ENCODE measurements around the gene SLC29A4. TPM values are rescaled to one million over a fixed set of nuclear protein-coding genes. Genes with fewer than 3 reads are reported as not detected.

The SLC29A4 gene
- total RNA-seq, 1 experiment from 2014 or later: 38.9 TPM

GRCh38 chr7:5324961-5325360 is 42.2 kb downstream of the SLC29A4 start:
- no peaks in the 10 kb centered on the region for H3K4me1 ChIP-seq (ENCODE audit: control insufficient read depth, insufficient read depth, low read length)
- no peaks in the 10 kb centered on the region for H3K9me3 ChIP-seq (ENCODE audit: control insufficient read depth, insufficient read depth, low read depth, low read length)
- TF ChIP-seq SIN3A (IDR thresholded peaks at IDR 0.05; ENCODE audit: borderline replicate concordance, insufficient read depth, low read depth, low read length) (no peak), CTCF (IDR thresholded peaks at IDR 0.05) (no peak), TCF7L2 (IDR thresholded peaks at IDR 0.05; ENCODE audit: low read depth, low read length) (no peak), POLR2AphosphoS5 (IDR thresholded peaks at IDR 0.05; ENCODE audit: low read depth, low read length) (no peak)
- ATAC-seq (no peak), DNase-seq (ENCODE audit: low read depth, low spot score) (no peak)
- ChIA-PET CTCF (no interaction called here), POLR2A (interaction anchor here (0.6 kb wide), 1 partner anchor 29 kb away, joined by 3 read pairs; no protein-coding TSS in a partner anchor)
- intact Hi-C loops (cut with micrococcal nuclease; ENCODE audit: unreplicated experiment): no loop called here
- peaks cover 8% of the 10 kb centered on the region for H3K36me3 ChIP-seq (ENCODE audit: control insufficient read depth, insufficient read depth, low read length)
- H3K4me3 ChIP-seq (ENCODE audit: low read depth in 2 of 2, low read length in 2 of 2): no peak overlapping the region
- no peak overlapping the region for H3K27ac ChIP-seq (ENCODE audit: low read length)
- BruUV-seq (replicated peaks): no TSS peak
- H3K27me3 ChIP-seq (ENCODE audit: control insufficient read depth, insufficient read depth, low read length): no peaks in the 10 kb centered on the region
- in situ Hi-C loops (cut with HindIII; ENCODE audit: low pct_unique_long_range_greater_than_20kb, low sequenced_read_pairs): no loop called here

GRCh38 chr7:5330288-5330687 is 47.5 kb downstream of the SLC29A4 start:
- Histone ChIP-seq H3K27me3 (ENCODE audit: control insufficient read depth, insufficient read depth, low read length) (no peaks in the 10 kb centered on the region), H3K36me3 (ENCODE audit: control insufficient read depth, insufficient read depth, low read length) (peaks cover 7% of the 10 kb centered on the region), H3K4me3 (ENCODE audit: low read depth in 2 of 2, low read length in 2 of 2) (no peak overlapping the region), H3K27ac (ENCODE audit: low read length) (no peak overlapping the region), H3K9me3 (ENCODE audit: control insufficient read depth, insufficient read depth, low read depth, low read length) (no peaks in the 10 kb centered on the region), H3K4me1 (ENCODE audit: control insufficient read depth, insufficient read depth, low read length) (no peaks in the 10 kb centered on the region)
- DNase-seq (ENCODE audit: low read depth, low spot score): no peak
- TF ChIP-seq SIN3A (IDR thresholded peaks at IDR 0.05; ENCODE audit: borderline replicate concordance, insufficient read depth, low read depth, low read length): no peak
- no peak for TF ChIP-seq CTCF (IDR thresholded peaks at IDR 0.05)
- no peak for TF ChIP-seq REST (IDR thresholded peaks at IDR 0.05; ENCODE audit: insufficient read depth in 1 of 2, low read depth in 2 of 2, low read length in 1 of 2)
- no peak; the same call in 1 of the 2 replicates for TF ChIP-seq POLR2AphosphoS5 (IDR thresholded peaks at IDR 0.05; ENCODE audit: low read depth, low read length)
- TF ChIP-seq TCF7L2 (IDR thresholded peaks at IDR 0.05; ENCODE audit: low read depth, low read length): no peak
- no TSS peak for BruUV-seq (replicated peaks)
- intact Hi-C loops (cut with micrococcal nuclease; ENCODE audit: unreplicated experiment): no loop called here
- POLR2A ChIA-PET: no interaction called here
- CTCF ChIA-PET: no interaction called here
- in situ Hi-C loops (cut with HindIII; ENCODE audit: low pct_unique_long_range_greater_than_20kb, low sequenced_read_pairs): no loop called here
- no peak for ATAC-seq
